NCI-H1092 treated with DMSO at 0.1 percent for 48 hours (cell line): Measurements from ENCODE around the gene C2CD4C.
"Not testable (repeated sequence)": the region's sequence is repeated elsewhere in the genome, so short reads cannot be mapped to it uniquely, and the experiment has no call there.

Experiments
- DNase-seq: peaks from one replicate; lab custom pipeline; 2025; lab: John Stamatoyannopoulos, UW

Gene C2CD4C

DNA sequence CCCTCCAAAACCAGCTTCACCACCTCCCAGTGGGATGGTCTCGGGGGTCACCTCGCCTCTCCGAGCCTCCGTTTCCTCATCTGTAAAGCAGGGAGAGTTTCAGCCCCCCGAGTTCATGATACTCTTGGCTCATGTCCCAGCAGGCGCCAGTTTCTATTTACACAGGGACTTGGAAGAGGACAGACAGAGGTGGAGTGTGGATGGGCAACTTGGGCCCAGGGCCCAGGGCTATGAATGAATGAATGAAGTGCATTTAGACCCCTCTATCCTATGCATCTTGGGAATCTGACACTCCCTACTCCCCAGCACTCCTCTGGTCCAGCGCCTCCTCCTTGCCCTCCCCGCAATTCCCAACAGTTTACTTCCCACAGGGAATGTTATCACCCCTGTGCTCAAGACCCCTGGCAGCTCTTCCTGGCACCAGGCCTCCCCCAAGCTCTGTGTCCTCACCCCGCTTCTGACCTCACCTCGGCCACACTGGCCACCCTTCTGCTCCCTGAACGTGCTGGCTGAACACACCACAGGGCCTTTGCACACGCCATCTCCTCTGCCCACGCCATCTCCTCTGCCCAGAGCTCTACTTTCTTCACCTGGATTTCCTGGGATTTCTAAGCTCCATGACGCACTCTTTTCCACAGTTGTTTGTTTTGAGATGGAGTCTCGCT, 4.9 kb upstream of the C2CD4C start:
- DNase-seq, result peak; percentile 33

DNA sequence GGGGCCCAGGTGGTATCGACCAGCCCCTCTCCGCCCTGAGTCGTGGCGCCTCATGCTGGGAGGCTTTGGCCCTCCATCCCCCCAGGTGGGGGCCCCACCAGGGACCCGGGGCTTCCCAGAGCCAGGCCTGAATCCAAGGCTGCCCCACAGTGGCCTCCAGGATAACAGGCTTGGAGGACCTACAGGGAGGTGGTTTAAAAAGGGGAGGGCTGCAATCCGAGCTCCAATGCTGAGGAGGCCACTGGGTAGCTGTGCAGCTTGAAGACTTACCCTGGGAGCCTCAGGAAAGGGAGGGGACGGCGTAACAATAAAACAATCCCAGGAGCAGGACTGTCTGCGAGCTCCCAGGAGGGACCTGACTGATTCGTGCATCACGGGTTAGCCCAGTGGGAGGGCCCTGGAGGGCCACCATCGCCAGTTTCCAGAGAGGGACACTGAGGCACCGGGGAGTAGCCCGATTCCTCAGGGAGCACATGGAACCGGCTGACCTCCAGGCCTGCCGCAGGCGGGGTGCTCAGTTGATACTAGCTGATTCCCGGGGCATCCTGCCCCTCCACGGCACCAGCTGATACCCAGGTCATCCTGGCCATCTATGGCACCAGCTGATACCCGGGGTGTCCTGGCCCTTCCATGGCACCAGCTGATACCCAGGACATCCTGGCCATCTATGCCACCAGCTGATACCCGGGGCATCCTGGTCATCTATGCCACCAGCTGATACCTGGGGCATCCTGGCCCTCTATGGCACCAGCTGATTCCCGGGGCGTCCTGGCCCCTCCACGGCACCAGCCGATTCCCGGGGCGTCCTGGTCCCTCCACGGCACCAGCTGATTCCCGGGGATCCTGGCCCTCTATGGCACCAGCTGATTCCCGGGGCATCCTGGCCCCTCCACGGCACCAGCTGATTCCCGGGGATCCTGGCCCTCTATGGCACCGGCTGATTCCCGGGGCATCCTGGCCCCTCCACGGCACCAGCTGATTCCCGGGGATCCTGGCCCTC, 3.7 kb upstream of the C2CD4C start:
- DNase-seq, result no peak

DNA sequence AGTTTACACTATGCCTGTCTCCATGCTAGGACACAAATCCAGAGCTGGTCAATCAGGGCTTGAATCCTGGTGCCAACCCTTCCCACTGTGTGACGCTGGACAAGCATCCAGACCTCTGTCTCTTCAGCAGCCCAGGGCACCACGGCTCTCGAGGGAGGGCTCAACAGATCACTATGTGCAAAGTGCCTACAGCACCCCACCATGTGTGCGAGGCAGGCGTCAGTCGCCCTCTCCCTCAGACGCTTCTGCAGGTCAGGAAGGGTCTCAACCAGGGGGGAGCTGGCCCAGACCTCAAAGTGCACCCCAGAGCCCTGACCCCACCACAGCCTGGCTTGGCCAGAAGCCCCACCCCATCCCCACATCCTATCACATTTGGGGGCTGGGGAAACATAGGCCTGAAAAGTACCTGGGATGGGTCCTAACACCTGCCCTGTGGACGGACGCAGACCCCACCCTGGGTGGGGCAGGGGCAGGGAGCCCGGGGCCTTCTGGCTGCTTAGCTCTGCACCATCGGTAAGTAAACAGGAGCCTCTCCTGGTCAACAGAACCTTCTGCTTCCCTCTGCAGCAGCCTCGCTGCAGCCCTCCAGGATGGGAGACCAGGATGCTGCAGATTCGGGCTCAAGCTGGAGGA, 2.9 kb upstream of the C2CD4C start:
- no peak for DNase-seq

DNA sequence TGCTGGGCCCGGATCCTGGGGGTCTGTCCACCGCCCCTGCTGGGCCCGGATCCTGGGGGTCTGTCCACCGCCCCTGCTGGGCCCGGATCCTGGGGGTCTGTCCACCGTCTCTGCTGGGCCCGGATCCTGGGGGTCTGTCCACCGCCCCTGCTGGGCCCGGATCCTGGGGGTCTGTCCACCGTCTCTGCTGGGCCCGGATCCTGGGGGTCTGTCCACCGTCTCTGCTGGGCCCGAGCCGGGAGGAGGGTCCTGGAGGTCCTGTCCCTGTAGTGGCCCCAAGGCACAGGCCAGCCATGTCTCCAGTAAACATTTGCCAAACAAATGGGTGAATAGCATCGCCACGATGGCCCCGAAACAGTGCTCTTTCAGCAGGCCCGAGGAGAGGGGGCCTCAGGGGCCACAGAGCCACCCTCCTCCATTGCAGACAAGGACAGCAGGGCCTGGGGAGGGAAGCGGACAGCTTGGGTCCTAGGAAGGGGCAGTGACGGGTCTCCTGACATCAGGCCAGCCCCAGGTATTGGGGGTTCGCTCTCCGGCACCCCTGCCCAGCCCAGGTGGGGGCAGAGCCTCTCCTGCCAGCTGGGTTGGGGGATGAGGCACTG, 2.3 kb upstream of the C2CD4C start:
- not testable (repeated sequence) for DNase-seq

DNA sequence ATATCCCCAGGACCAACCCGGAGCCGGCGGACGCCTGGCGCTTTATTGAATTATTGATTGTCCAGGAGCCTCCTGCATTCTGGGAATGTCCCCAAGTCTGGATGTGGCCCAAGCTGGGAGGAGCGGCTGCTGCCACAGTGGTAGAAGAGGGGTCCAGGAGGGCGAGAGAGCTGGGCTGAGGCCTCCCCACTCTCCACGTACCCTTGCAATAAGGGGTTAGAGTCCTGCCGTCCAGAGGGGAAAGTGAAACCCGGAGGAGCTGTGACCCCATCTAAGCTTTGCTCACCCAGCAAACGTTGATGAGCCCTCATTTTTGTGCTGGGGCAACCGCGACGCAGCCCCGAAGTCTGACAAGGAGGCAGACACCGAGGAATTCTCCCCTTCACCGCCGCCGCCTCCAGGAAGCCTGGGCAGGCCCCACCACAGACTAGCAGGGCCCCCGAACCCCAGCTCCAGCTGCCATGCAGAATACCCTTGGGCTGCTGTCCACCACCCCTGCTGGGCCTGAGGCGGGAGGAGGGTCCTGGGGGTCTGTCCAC, 1.4 kb upstream of the C2CD4C start:
- no peak for DNase-seq

DNA sequence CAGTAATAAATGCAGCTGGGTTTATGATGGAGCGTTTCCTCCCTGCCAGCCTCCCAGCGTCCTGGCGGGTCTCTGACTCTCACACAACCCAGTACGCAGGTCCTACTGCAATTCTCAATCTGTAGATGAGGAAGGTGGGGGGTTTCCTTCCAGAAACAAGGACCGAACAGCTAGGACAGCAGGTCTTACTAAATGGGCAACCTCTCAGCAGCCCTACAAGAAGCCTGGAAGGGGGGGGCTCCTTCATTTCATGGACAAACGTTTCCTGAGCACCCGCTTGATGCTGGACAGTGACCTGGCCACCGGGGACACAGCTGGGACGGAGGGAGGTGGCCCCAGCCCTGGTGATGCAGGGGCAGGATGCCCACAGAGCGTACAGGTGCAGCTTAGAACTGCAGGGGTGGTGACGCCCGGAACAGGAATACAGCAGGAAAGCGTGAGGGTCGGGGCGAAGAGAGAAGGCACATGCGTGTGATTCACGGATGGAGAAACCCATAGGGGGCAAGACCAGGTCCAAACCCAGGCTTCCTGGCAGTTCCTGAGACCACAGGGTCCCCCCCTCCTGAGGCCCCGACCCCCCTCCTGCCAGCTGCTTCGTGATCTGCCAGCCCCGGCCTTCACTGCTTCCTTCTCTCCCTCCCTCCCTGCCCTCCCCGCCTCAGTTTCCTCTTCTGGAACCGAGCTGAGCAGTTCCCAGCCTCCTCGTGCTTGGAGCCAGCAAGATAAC, 732 bp upstream of the C2CD4C start:
- DNase-seq, result peak; percentile 18

DNA sequence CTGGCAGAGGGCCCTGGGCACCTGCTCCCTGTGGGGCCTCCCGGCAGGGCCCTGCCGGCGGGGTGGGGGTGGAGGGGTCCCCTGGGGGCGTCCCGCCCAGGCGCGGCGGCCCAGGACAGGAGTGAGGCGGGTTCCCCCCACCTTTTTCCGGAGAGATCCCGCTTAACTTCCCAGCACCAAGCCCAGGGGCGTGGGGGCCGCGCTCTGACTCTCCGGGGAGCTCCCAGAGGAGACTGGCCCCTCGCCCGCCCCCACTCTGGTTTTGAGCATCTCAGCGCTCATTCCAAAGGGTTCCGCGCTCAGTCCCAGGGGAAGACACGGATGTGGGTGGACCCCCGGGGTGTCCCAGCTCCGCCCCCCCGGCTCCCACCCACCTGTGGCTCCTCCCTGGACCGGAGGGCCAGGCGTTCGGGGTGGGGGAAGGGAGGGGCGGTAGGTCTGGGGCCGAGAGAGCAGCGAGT, 476 bp downstream of the C2CD4C start:
- no peak for DNase-seq

DNA sequence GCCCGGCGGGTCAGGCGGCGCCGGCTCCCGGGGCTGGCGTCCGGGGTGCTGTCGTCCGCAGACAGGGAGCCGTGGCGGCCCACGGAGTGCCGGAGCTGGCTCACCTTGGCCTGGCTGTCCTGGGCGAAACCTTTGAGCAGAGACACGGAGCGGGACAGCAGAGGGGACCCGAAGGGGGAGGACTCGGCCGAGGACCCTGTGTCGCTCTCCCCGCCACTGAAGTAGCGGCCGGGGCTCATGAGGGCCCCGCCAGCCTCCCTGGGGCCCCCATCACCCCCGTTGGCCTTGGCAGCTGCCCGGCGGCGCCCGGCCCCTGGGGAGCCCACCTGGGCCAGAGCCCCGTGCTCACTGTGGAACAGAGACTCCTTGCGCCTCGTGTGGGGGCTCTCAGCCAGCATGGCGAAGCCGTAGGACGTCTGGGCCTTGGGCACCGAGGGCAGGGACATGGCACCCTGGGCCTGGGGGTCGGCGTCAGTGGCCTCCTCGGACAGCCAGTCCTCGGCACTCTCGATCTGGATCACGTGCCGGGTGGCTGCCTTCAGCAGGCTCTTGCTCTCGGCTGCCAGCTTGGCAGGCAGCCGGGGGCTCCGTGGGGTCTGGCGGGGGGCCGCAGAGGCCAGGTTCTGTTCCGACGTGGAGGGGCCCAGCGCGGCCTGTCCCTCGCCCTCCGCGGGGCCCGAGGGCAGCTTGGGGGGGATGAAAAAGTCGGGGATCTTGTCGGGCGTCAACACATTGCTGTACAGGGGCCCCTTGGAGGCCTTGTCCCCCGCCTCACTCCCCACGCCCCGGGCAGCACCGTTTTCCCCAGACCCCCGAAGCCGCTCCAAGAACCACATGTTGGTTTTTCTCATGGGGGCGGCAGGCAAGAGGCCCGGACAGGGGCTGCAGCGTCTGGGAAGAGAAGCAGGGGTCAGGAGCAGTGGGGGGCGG, 1.2 kb downstream of the C2CD4C start:
- DNase-seq, result no peak

DNA sequence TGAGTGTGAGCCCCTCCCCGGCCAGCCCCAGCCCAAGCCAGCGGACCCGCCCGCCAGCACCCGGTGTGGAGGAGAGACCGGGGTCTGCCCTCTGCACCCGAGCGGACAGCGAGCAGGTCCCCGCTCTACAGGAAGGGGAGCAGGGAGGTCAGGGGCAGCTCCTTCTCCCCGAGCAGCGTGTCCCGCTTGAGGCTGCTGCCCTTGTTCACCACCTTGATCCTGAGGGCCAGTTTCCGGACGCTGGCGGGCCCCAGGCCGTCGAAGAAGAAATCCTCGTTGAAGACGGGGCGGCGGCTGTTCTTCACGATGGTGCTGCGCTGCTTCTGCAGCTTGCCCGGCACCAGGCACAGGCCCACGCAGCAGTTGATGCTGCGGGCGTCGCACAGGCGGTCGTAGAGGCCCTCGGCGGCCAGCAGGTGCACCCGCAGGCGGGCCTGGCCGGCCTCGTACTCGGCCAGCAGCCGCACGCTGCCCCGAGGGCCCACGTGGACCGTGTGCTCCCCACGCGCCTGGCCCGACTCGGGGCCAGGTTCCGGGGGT, 1.9 kb downstream of the C2CD4C start:
- no peak for DNase-seq

DNA sequence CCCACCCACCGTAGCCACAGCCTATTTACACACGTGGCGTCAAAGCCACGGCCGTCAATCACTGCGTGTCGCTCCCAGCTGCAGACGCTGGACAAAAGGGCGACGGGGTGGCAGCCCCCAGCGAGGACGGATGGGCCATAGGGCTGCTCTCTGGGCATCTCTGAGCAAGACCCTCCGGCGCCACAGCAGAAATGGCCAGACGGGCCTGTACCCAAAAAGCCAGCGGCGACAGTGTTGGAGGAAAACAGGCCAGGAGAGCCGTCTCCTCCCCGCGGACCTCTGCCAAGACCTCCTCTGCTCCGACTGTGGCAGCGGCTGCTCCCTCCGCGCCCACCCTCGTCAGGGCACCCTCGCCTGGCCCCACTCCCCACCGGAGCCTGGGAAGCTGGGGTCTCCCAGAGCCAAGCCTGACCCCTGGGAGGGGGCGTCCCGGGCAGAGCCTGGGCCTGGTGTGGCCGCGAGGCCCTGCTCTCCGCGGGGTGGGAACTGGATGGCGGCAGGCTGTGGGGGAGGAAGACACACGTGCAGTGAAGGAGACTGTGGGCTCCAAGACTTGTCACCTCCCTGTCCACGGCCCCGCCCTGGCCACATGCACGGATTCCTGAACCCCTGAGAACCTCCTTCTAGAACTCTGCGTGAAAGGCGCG, 2.7 kb downstream of the C2CD4C start:
- no peak for DNase-seq

DNA sequence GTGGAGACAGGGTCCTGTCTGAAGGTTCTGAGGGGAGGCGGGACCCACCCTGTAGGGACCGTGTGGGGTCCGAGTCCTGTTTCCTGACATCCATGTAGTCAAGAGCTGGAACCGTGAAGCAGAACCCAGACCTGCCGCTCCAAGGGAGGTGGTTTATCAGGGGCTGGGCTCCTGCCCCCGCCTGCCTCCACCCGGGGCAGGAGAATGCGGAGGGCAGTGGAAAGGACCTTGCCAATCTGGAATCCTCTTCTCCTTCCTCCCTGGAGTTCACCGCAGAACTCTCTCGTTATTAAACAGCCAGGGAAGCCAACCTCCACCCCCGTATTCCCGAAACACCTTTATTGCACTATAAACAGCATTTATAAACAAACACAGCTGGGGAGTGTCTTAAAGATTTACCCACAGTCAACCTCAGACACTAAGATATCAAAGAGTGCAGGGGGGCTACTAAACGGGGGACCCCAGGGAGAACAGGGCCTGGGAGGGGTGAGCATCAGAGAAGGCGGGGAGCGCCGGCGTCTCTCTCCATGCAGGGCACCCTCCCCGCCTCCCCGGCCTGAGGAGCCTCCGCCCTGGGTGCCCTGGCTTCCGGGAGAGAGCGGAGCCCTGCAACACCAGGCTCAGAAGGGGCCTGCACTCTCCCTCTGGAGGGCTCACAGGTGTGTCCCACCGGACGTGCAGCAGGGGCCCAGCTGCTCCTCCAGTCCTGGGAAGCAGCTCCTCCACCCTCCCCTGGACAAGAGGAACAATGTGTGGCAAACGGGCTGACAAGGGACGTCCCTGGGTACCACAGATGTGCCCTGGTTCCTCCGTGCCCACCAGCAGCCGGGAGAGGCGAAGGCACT, 3.6 kb downstream of the C2CD4C start:
- DNase-seq, result no peak

DNA sequence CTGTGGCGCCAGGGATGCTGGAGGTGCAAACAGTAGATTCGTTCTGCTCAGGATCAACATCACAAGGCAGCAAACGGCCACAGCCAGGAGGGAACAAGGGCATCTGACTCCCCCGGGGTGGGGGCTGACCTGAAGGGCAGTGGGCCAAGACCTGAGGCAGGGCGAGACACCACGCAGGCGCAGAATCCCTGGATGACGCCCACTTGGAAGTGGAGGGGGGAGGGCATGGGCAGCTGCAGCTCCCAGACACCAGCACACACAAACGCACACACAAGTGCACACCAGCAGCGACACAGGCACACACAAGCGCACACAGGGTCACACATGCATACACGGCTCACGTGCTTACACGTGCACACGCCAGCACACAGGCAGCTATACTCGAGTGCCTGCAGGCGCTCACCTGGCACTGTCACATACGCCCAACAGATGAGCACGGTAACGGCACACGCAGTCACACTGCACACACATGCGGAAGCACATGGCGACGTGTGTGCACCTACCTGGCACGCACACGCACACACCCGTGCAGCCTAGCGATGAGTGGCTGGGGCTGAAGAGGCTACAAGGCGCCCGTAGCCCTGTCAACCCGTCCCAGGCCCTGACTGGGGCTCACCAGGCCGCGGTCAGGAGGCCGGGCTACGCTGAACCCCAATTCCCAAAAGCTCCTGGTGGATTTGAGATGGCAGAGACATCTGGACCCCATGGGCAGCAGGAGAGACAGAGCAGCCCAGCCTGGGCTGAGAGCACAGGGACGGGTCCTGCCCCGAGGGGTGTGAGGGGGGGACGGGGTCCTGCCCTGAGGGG, 5.5 kb downstream of the C2CD4C start:
- DNase-seq, result peak; percentile 66

DNA sequence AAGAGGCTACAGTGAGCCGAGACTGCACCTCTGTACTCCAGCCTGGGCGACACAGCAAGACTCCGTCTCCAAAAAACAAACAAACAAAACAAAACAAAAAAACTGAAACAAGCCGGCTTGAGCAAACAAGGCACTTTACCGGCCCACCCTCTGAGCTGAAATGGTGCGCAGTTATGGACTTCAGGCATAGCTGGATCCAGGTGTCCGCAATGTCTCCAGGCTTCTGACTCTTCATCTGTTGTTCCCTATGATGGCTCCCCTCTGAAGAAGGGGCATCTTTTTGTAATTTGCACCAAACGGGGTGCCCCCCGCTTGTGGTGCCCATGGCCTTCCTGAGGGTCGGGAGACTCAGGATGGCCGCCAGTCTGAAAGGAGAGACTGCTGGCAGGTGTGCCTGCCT, 6.2 kb downstream of the C2CD4C start:
- no peak for DNase-seq

DNA sequence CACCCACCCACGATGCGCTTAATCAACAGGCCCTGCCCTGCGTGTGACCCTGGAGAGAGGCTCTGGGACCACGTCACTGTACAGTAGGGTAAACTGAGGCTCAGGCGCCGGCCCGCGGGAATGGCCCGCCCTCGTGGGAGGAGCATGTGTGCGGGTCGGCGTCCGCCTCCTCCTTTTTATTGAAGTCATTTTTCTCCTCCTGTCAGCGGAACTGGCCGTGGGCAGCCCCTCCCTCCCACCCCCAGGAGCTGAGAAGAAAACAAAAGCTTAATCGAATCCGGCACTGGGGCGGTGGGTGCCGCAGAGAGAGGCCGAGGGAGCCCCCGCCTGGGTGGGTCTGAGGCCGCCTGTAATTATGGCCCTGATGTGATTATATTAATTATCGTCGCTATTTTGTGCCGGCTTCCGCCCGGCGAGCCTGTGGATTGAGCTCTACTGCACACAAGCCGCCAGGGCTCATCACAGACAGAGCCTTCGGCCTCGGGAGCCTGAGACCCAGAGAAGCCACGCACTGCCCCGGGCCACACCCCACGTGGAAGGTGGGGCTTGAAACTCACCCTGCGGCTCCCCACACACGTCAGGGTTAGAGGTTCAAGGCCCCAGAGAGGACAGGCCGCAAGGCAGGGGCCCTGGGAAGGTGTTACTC, 7.0 kb downstream of the C2CD4C start:
- DNase-seq, result peak; percentile 40

DNA sequence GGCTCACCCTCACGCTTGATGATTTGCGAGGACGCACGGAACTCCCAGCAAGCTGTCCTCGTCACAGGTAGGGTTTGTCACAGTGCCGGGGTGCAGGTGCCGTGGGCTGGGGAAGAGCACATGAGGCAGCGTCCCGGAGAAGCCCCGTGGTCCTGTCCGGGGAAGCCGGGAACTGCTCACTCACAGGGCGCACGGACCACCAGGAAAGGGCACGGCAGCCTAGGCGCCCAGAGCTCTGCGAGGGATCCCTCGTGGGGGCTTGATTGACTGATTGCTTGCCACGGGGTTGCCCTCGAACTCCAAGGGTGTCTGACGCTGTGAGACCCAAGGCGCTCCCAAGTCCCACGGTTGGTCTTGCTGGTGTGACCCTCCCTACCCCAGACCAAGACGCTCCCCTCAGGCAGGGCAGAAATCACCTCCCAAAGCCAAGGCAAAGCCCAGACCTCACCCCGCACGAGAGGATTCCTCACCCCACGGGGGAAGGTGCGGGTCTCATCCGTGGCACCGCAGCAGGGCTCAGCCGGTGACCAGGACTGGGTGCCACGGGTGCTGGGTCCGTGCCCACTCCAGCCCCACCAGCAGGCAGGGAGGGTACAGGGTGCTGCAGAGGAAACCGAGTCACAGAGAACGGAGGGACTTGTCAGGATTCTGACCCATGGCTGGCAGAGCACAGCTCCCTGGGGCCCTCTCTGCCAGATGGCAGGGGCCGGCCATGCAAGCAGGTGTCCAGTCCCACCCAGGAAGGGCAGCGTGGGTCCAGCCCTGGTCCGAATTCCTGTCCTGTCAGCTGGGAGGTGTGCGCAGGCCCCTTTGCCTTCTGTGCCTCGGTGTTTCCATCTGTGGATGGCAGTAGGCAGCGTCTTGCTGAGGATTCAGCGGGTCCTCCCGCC, 7.7 kb downstream of the C2CD4C start:
- no peak for DNase-seq

DNA sequence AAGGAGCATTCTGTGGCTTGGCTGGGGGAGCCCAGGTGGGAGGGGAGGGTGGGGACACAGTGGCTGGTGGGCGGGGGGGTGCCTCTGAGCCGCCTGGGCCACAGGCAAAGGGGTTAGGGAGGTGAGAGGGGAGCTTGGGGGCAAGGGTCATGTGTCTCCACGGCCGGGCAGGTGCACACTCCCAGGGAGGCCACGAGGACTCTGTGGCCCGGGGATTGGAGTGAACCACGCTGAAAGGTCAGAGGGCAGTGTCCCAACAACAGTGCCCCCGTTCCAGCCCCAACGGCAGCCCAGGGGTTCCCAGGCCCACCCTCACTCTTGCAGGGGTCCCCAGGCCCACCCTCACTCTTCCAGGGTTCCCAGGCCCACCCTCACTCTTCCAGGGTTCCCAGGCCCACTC, 9.6 kb downstream of the C2CD4C start:
- DNase-seq, result no peak
